Esophagus (tissue), 2 donors: ENCODE measurements around the gene GSTK1. TPM values are rescaled to one million over a fixed set of nuclear protein-coding genes. Genes with fewer than 3 reads are reported as not detected.

Experiments
- polyA plus RNA-seq, 2 donors: library from polyadenylated mRNA; stranded (reverse); fragments of 200-250 nt; gene quantifications; one replicate each; pipeline ENCODE4 v1.2.3, GENCODE V29; 2013
- donor health status: healthy with polysubstance abuse.
- donor health status: Bipolar disorder and iron deficiency.

Gene GSTK1
- polyA plus RNA-seq, 2 donors = 112 to 146 TPM

Other genes starting within 250 kb of the GSTK1 start
- gene OR9A2, start 236.3 kb upstream of the GSTK1 start, polyA plus RNA-seq = not detected
- gene OR6V1, start 211.1 kb upstream of the GSTK1 start, polyA plus RNA-seq = not detected
- gene PIP, start 131.4 kb upstream of the GSTK1 start, polyA plus RNA-seq = not detected
- not detected for gene TAS2R39, start 80.0 kb upstream of the GSTK1 start, polyA plus RNA-seq
- not detected for gene TAS2R40, start 41.4 kb upstream of the GSTK1 start, polyA plus RNA-seq
- 1 to 10 TPM in 1 of 2 donors, under 1 TPM in 1; 0.41 to 2.2 TPM for gene TMEM139, start 21.5 kb downstream of the GSTK1 start, polyA plus RNA-seq
- gene CASP2, start 24.9 kb downstream of the GSTK1 start, polyA plus RNA-seq = 1 to 10 TPM; 6.6 to 7.2 TPM
- under 1 TPM; 0.31 to 0.44 TPM for gene CLCN1, start 52.7 kb downstream of the GSTK1 start, polyA plus RNA-seq
- gene FAM131B, start 99.3 kb downstream of the GSTK1 start, polyA plus RNA-seq = under 1 TPM; 0.16 to 0.28 TPM
- gene ZYX, start 117.9 kb downstream of the GSTK1 start, polyA plus RNA-seq = 10 to 100 TPM; 62.7 to 92.3 TPM
- gene EPHA1, start 145.4 kb downstream of the GSTK1 start, polyA plus RNA-seq = 10 to 100 TPM; 65.6 to 74.6 TPM
- gene TAS2R60, start 180.0 kb downstream of the GSTK1 start, polyA plus RNA-seq = not detected
- gene TAS2R41, start 214.4 kb downstream of the GSTK1 start, polyA plus RNA-seq = not detected